NCI-H774 (cell line): ENCODE measurements around the gene CALN1.

ENCODE experiments used
- DNase-seq: peaks from one replicate; lab custom pipeline; 2025; lab: John Stamatoyannopoulos, UW

CALN1 gene

GRCh38 chr7:72325561-72325960, 86.6 kb downstream of the CALN1 start:
- DNase-seq: no peak

GRCh38 chr7:72321637-72322036, 90.5 kb downstream of the CALN1 start:
- DNase-seq: no peak

GRCh38 chr7:72321081-72321480, 91.1 kb downstream of the CALN1 start:
- DNase-seq: no peak

- no peak for DNase-seq
Measured at GRCh38 chr7:72317341-72317740, 94.8 kb downstream of the CALN1 start.

GRCh38 chr7:72316148-72316547, 96.0 kb downstream of the CALN1 start:
- DNase-seq: no peak

GRCh38 chr7:72313906-72314305, 98.2 kb downstream of the CALN1 start:
- no peak for DNase-seq

- no peak for DNase-seq
Measured at GRCh38 chr7:72310301-72310700, 101.8 kb downstream of the CALN1 start.

- DNase-seq: no peak
Measured at GRCh38 chr7:72309476-72309875, 102.7 kb downstream of the CALN1 start.

- DNase-seq: no peak
Measured at GRCh38 chr7:72308986-72309385, 103.2 kb downstream of the CALN1 start.

- DNase-seq: no peak
Measured at GRCh38 chr7:72307566-72307965, 104.6 kb downstream of the CALN1 start.

GRCh38 chr7:72298912-72299311, 113.2 kb downstream of the CALN1 start:
- no peak for DNase-seq

GRCh38 chr7:72298091-72298490, 114.0 kb downstream of the CALN1 start:
- DNase-seq: no peak

GRCh38 chr7:72297636-72298035, 114.5 kb downstream of the CALN1 start:
- DNase-seq: no peak

- no peak for DNase-seq
Measured at GRCh38 chr7:72292794-72293193, 119.3 kb downstream of the CALN1 start.

- DNase-seq: no peak
Measured at GRCh38 chr7:72292118-72292517, 120.0 kb downstream of the CALN1 start.

- DNase-seq: no peak
Measured at GRCh38 chr7:72286519-72286918, 125.6 kb downstream of the CALN1 start.

GRCh38 chr7:72283309-72283708, 128.8 kb downstream of the CALN1 start:
- no peak for DNase-seq

GRCh38 chr7:72281308-72281707, 130.8 kb downstream of the CALN1 start:
- DNase-seq: no peak

GRCh38 chr7:72279203-72279602, 132.9 kb downstream of the CALN1 start:
- DNase-seq: no peak

GRCh38 chr7:72278550-72278949, 133.6 kb downstream of the CALN1 start:
- no peak for DNase-seq

GRCh38 chr7:72275382-72276070, 136.6 kb downstream of the CALN1 start:
- DNase-seq: no peak

GRCh38 chr7:72272479-72272878, 139.7 kb downstream of the CALN1 start:
- no peak for DNase-seq

- no peak for DNase-seq
Measured at GRCh38 chr7:72268796-72269195, 143.3 kb downstream of the CALN1 start.

- no peak for DNase-seq
Measured at GRCh38 chr7:72268090-72268489, 144.0 kb downstream of the CALN1 start.
